Aorta (tissue), 5 donors: ENCODE results near the gene SERTAD2. TPM values are rescaled to one million over a fixed set of nuclear protein-coding genes. Genes with fewer than 3 reads are reported as not detected.
A peak's percentile ranks its signal among the peaks of the same experiment; 100 is the strongest.

Experiments
- ATAC-seq: fragments of 200-7000 bp; cut with Tn5 transposase; one replicate; pipeline ENCODE4 v1.9.1; 2022; ENCODE audit warnings: moderate library complexity; ENCODE audit not compliant: low FRiP score
- DNase-seq, 2 donors: peaks; one replicate each; pipeline ENCODE4 v3.0.0-alpha.2; 2020
- H3K27ac ChIP-seq, 2 donors: one replicate each; pipeline ENCODE4 v1.5.1; 2013; ENCODE audit warnings: low read length in 2 of 2, mild to moderate bottlenecking in 2 of 2, moderate library complexity in 2 of 2, control low read depth in 1 of 2, inconsistent platforms in 1 of 2, low read depth in 1 of 2
- H3K27me3 ChIP-seq, 2 donors: one replicate each; pipeline ENCODE4 v1.6.1; 2013; ENCODE audit warnings: control low read depth in 1 of 2, low read length in 1 of 2, mild to moderate bottlenecking in 1 of 2, moderate library complexity in 1 of 2; ENCODE audit not compliant: insufficient read depth in 2 of 2, control insufficient read depth in 1 of 2
- H3K36me3 ChIP-seq, 2 donors: one replicate each; pipeline ENCODE4 v1.6.1; 2013; ENCODE audit warnings: control low read depth in 1 of 2, low read length in 1 of 2, mild to moderate bottlenecking in 1 of 2; ENCODE audit not compliant: insufficient read depth in 2 of 2, control insufficient read depth in 1 of 2
- H3K4me1 ChIP-seq, 2 donors: one replicate each; pipeline ENCODE4 v1.6.1; 2013; ENCODE audit warnings: low read length in 2 of 2, control low read depth in 1 of 2, mild to moderate bottlenecking in 1 of 2, moderate library complexity in 1 of 2; ENCODE audit not compliant: insufficient read depth in 2 of 2, control insufficient read depth in 1 of 2
- H3K4me3 ChIP-seq, 2 donors: one replicate each; pipeline ENCODE4 v1.5.1; 2013; ENCODE audit warnings: low read length in 2 of 2, control low read depth in 1 of 2, mild to moderate bottlenecking in 1 of 2
- H3K9me3 ChIP-seq: one replicate; pipeline ENCODE4 v1.6.1; 2013; ENCODE audit warnings: mild to moderate bottlenecking, low read length; ENCODE audit not compliant: control insufficient read depth
- WGBS, 2 donors: extraction: QIAGEN DNeasy Blood & Tissue Kit; methylation state at CpG; one replicate each; pipeline ENCODE4 v1.1.7; 2013; 5-methylcytosine and 5-hydroxymethylcytosine counted together
- intact Hi-C, 2 donors: fragments of 100-400 bp; cut with DNase I; formaldehyde crosslinking; loops; one replicate each; pipeline versions ENCODE4 v1.14.2 to v1.15.0; 2022
- long read RNA-seq, 2 donors: library from polyadenylated mRNA; unstranded; transcript quantifications; one replicate each; pipeline ENCODE4 v2.0.0, GENCODE V29; 2020 to 2021
- polyA plus RNA-seq, 2 donors: library from polyadenylated mRNA; stranded (reverse); fragments of 200-250 nt; gene quantifications; one replicate each; pipeline ENCODE4 v1.2.3, GENCODE V29; 2013
- total RNA-seq, 2 donors: library from RNA; stranded (reverse); fragmentation: NEBNext Ultra II Directional; extraction: Animal tissue kit (Norgen Biotek cat#: 25700); gene quantifications; one replicate each; pipeline ENCODE4 v1.2.1, GENCODE V29; 2021
- donor health status: healthy with polysubstance abuse.
- donor health status: Bipolar disorder and iron deficiency.
- donor health status: DM: no; HTN: no; CAD: no.
- donor health status: DM: no; HTN: no; CAD: no.
- donor health status: DM: yes; HTN: yes; CAD: no.

The SERTAD2 gene, protein sequence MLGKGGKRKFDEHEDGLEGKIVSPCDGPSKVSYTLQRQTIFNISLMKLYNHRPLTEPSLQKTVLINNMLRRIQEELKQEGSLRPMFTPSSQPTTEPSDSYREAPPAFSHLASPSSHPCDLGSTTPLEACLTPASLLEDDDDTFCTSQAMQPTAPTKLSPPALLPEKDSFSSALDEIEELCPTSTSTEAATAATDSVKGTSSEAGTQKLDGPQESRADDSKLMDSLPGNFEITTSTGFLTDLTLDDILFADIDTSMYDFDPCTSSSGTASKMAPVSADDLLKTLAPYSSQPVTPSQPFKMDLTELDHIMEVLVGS
- total RNA-seq, result 10 to 100 TPM; 23.5 to 27.4 TPM
- 10 to 100 TPM in 1 of 2 donors, 1 to 10 TPM in 1; 4.6 to 17.7 TPM for polyA plus RNA-seq
- long read RNA-seq, donor 1, full-length matches to known transcripts, result 3 of 17 reads
- long read RNA-seq, donor 1, partial matches to known transcripts, result 0 of 17 reads
- long read RNA-seq, donor 1, other reads (novel, unspliced or antisense), result 14 of 17 reads
- long read RNA-seq, donor 2, partial matches to known transcripts, result 0 of 7 reads
- long read RNA-seq, donor 2, other reads (novel, unspliced or antisense), result 7 of 7 reads

DNA sequence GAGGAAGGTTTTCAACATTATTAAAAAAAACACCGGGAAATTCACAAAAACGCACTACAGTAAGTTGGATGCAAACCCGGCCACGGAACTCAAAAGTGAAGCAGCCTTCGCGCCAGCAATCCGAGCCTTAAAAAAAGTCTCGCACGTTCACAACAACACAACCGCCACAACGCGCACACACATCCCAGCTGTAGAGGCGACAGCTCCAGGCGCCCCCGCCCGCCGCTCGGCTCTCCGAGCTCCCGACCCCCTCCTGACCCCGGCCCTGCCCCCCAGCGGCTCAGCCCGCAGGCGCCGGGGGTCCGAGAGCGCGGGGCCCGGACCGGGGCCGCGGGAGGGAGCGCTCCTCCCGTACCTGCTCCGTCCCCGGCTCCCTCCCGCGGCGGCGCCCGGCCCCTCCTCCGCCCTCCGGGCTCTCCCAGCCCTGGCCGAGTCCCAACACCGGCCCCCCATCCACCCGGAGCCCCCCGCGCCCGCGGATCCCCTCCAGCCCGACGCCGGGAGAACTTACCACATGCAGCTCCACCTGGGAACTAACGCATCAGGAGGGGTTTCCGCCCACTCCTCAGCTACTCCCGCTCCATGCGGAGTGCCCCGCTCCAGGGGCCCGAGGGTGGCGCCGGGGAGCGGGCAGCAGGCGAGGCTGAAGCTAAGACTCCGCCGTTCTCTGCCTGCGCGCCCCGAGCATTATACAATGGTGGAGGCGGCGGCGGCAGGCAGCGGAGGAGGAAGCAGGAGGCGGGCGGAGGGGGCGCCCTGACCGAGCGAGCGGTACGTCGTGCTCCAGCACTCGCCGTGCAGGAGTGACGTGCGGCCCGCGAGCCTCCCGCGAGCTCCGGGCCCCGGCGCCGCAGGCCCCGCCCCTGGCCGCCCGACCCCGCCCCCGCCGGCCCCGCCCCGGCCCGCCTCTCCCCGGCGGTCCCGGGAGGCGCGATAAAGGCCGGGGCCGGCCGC is at the start of gene SERTAD2:
TSS of gene SERTAD2 (minus strand) at position 805 of the 954 bp plus-strand sequence. CDS start 17,042 bp downstream, outside the sequence.
- no peaks in the 10 kb centered on the region for H3K27me3 ChIP-seq
- H3K4me1 ChIP-seq, result no peaks in the 10 kb centered on the region

DNA sequence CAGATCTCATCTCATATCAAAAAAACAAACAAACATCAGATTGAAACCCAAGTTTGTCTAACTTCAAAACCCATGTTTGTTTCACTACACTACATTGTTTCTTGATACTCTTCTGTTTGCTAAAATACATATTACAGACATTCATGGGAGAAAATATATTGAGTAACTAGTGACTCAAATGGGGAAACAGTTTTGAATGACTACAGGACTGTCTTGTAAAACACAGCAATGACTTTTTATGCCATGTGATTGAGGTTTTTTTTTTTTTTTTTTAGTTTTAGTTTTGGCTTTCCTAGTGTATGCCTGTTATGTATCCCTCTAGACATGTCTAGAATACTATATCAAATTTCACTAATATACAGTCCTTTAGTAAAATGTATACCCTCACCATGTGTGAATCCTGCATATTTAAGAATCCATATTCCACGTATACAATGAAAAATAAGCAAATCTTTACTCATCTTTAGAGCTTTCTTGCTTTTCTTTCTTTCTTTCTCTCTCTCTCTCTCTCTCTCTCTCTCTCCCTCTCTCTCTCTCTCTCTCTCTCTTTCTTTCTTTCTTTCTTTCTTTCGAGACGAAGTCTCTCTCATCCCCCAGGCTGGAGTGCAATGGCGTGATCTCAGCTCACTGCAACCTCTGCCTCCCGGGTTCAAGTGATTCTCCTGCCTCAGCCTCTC is 46.6 kb upstream of the SERTAD2 start:
- Histone ChIP-seq H3K27ac (no peak overlapping the region), H3K4me1 (no peaks in the 10 kb centered on the region), H3K27me3 (no peaks in the 10 kb centered on the region), H3K9me3 (no peaks in the 10 kb centered on the region), H3K4me3 (no peak overlapping the region), H3K36me3 (no peaks in the 10 kb centered on the region)
- 93 to 99% methylated on average over 5 of the region's 5 CpGs for WGBS, 2 donors
- intact Hi-C loops, result no loop called here
- no peak for ATAC-seq
- no peak for DNase-seq

More for the DNA sequence above, at the start of gene SERTAD2:
- intact Hi-C loops, result loop anchor here (2.0 to 10.0 kb wide), 5 partner anchors 97 to 205 kb away; partner anchors contain the start of gene AFTPH (in 1 of the 2)
- DNase-seq, result peak; percentile 94 to 95
- no peaks in the 10 kb centered on the region for H3K9me3 ChIP-seq
- peak within 1 kb of the TSS; percentile 79 to 97 for H3K4me3 ChIP-seq
- WGBS, 2 donors, result 1% methylated on average over 53 to 108 of the region's 109 CpGs
- no peaks in the 10 kb centered on the region for H3K36me3 ChIP-seq
- peak within 1 kb of the TSS; percentile 95 to 97 for H3K27ac ChIP-seq
- ATAC-seq, result peak; percentile 95

DNA sequence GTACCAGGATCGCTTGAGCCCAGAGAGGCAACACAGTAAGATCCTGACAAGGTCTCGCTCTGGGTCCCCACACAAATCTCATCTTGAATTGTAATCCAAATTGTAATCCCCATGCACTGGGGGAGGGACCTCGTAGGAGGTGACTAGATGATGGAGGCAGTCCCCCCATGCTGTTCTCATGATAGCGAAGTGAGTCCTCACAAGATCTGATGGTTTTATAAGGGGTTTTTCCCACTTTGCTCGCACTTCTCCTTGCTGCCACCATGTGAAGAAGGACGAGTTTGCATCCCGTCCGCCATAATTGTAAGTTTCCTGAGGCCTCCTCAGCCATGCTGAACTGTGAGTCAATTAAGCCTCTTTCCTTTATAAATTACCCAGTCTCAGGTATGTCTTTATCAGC is 46.0 kb upstream of the SERTAD2 start:
- Histone ChIP-seq H3K27me3 (no peaks in the 10 kb centered on the region), H3K4me3 (no peak overlapping the region), H3K27ac (no peak overlapping the region), H3K9me3 (no peaks in the 10 kb centered on the region), H3K36me3 (no peaks in the 10 kb centered on the region), H3K4me1 (no peaks in the 10 kb centered on the region)
- ATAC-seq, result no peak
- intact Hi-C loops, result loop anchor here in 1 of 2 donors (5.0 kb wide), 1 partner anchor 37 kb away; no protein-coding TSS in a partner anchor
- 95 to 97% methylated on average over 8 of the region's 8 CpGs for WGBS, 2 donors
- DNase-seq, result no peak

DNA sequence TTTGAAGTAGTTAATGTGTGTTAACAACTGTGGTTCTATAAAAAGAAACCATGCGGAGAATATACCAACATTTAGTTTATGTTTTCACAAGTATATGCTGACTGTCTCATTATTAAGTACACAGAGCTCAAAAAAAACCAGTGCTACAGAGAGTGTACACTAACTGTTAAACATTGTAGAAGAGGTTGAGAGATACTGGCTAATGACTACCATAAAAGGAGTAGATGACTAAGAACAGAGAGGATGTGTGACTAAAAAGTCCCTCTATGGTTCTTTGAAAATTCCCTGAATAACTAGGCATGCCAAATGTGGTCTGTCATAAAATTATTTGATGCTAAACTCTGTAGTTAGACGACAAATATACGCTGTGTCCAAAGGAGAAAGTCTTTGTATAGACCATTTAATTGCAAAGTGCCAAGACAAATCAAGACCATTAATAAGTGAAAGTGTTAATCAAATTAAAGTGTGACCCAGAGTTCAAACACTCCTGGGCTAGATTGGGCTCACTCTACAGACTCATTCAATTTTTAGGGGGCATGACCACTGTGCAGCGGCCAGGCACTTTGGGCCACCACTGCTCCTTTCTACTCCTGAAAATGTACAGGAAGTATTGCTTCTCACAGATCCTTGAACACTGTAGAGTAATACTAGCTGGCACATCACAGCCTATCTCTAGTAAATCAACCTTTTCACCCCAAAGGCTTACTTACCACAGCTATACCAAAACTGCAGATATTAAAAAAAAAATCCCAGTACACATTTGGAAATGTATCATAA is 45.1 kb upstream of the SERTAD2 start:
- intact Hi-C loops, result loop anchor here in 1 of 2 donors (5.0 kb wide), 1 partner anchor 37 kb away; no protein-coding TSS in a partner anchor
- Histone ChIP-seq H3K27me3 (no peaks in the 10 kb centered on the region), H3K9me3 (no peaks in the 10 kb centered on the region), H3K27ac (no peak overlapping the region), H3K4me3 (no peak overlapping the region), H3K4me1 (no peaks in the 10 kb centered on the region), H3K36me3 (no peaks in the 10 kb centered on the region)
- ATAC-seq (no peak), DNase-seq (no peak)
- WGBS, 2 donors, result 57 to 58% methylated on average over 4 of the region's 4 CpGs

DNA sequence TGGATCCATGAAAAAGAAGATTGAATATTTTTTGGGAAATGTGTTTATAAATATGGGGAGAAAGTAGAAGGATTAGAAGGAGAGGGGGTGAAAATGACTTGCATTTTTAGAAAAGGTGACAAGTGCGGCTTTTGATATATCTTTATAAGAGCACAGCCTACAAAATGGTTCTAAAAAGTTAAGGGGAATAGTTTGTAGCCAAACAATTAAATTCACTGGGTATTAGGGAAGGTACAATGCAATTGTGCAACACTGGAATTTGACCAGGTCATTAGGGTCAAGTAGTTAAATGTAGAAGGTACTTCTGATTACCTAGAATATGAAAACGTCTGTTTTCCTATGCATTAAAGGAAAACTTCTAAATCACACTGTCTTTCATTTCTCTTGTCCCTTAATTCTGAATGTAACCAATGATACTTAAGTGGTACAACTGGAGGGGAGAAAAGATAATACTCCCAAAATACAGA is 44.5 kb upstream of the SERTAD2 start:
- H3K36me3 ChIP-seq, result no peaks in the 10 kb centered on the region
- intact Hi-C loops, result loop anchor here in 1 of 2 donors (5.0 kb wide), 1 partner anchor 36 kb away; no protein-coding TSS in a partner anchor
- ATAC-seq (no peak), DNase-seq (no peak)
- no peak overlapping the region for H3K4me3 ChIP-seq
- no peaks in the 10 kb centered on the region for H3K27me3 ChIP-seq
- no peak overlapping the region for H3K27ac ChIP-seq
- no peaks in the 10 kb centered on the region for H3K9me3 ChIP-seq
- WGBS, 2 donors, result 95 to 96% methylated on average over 2 of the region's 2 CpGs
- H3K4me1 ChIP-seq, result no peaks in the 10 kb centered on the region

DNA sequence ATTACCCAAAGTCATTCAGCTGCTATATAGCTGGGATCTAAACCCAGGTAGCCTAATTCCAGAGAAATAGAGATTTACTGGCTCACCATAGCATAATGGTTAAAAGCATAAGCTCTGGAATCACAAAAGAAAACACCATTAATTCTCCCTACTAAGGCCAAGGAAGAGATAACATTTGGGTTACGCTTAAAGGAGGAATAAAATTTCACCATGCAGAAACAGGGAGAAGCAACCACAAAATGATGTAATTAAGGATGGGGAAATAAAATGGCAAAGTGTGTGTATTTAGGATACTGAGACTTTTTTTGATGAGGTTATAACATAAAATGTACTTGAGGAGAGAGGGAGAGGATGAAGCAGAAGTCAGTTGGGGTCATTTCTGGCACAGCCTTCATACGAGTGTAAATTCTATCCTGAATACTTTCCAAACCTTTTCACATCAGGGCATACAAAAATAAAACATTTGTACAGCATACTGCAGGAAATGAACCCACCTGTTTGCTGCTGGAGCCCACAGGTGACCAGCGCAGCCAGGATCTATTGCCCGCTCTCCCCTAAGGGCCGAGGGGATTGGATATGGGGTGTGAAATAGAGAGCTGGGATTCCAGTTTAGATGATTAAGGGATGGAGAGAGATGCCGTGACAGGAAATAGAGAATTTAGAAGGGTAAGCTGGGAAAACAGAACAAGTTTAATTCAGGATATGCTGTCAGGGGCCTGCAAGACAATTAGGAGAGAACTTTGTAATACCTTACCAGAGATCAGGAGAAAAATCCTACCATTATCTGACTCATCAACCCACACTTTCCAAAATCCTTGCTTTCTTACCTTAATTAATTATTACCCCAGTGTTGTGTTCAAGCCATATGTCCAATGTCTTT is 43.8 kb upstream of the SERTAD2 start:
- Histone ChIP-seq H3K4me3 (no peak overlapping the region), H3K9me3 (no peaks in the 10 kb centered on the region), H3K27ac (no peak overlapping the region), H3K36me3 (no peaks in the 10 kb centered on the region), H3K27me3 (no peaks in the 10 kb centered on the region), H3K4me1 (no peaks in the 10 kb centered on the region)
- intact Hi-C loops, result loop anchor here in 1 of 2 donors (5.0 kb wide), 1 partner anchor 35 kb away; no protein-coding TSS in a partner anchor
- DNase-seq, result no peak
- no peak for ATAC-seq
- WGBS, 2 donors, result 91 to 94% methylated on average over 6 of the region's 6 CpGs

DNA sequence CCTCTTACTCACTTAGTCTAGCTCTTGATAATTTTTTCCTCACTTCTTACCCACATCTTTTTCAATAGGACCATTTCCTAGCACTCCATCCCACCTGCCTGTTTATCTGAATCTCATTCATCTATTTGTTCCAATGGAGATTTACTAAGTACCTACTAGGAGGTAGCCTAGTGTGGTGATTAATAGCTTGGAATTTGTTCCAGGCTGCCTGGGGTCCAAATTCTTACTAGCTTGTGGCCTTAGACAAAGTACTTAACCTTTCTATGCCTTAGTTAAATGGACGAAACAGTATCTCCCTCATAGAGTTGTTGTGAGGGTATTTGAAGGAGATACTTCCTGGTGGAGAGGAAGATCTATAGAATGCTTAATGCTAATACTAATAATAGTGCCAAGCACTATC is 42.9 kb upstream of the SERTAD2 start:
- WGBS, 2 donors, result 93 to 97% methylated on average over 1 of the region's 1 CpG
- H3K27ac ChIP-seq, result no peak overlapping the region
- intact Hi-C loops, result loop anchor here in 1 of 2 donors (5.0 kb wide), 1 partner anchor 34 kb away; no protein-coding TSS in a partner anchor
- no peaks in the 10 kb centered on the region for H3K36me3 ChIP-seq
- H3K4me3 ChIP-seq, result no peak overlapping the region
- ATAC-seq (no peak), DNase-seq (no peak)
- no peaks in the 10 kb centered on the region for H3K4me1 ChIP-seq
- no peaks in the 10 kb centered on the region for H3K27me3 ChIP-seq
- no peaks in the 10 kb centered on the region for H3K9me3 ChIP-seq
